ENCODE results near the gene BABAM1. TPM values are rescaled to one million over a fixed set of nuclear protein-coding genes. Genes with fewer than 3 reads are reported as not detected.

The BABAM1 gene
- total RNA-seq, 1 donor from 2014 or later, result 83.3 TPM

- H3K4me1 Mint-ChIP-seq (ENCODE audit: low read depth), result peaks cover 48% of the 10 kb centered on the region
- DNase-seq (ENCODE audit: low spot score), result no peak
Observed at GRCh38 chr19:17243830-17244617, 23.2 kb upstream of the BABAM1 start.

GRCh38 chr19:17244618-17245534 is 22.4 kb upstream of the BABAM1 start:
- Mint-ChIP-seq H3K4me3 (ENCODE audit: unreplicated experiment) (peak overlapping the region; percentile 90), H3K4me1 (ENCODE audit: low read depth) (peaks cover 53% of the 10 kb centered on the region), H3K9me3 (ENCODE audit: low read depth) (no peaks in the 10 kb centered on the region), H3K27ac (ENCODE audit: unreplicated experiment) (peak overlapping the region; percentile 63), H3K36me3 (ENCODE audit: low read depth) (no peaks in the 10 kb centered on the region), H3K27me3 (ENCODE audit: low read depth) (no peaks in the 10 kb centered on the region)
- TF ChIP-seq CTCF (IDR thresholded peaks at IDR 0.05), result no peak
- no peak for DNase-seq (ENCODE audit: low spot score)

More at GRCh38 chr19:17243830-17244617, 23.2 kb upstream of the BABAM1 start:
- H3K36me3 Mint-ChIP-seq (ENCODE audit: low read depth), result no peaks in the 10 kb centered on the region
- peak overlapping the region; percentile 63 for H3K27ac Mint-ChIP-seq (ENCODE audit: unreplicated experiment)
- TF ChIP-seq CTCF (IDR thresholded peaks at IDR 0.05), result no peak
- H3K27me3 Mint-ChIP-seq (ENCODE audit: low read depth), result no peaks in the 10 kb centered on the region
- no peaks in the 10 kb centered on the region for H3K9me3 Mint-ChIP-seq (ENCODE audit: low read depth)
- peak overlapping the region; percentile 90 for H3K4me3 Mint-ChIP-seq (ENCODE audit: unreplicated experiment)

GRCh38 chr19:17245535-17245984 is 21.7 kb upstream of the BABAM1 start, which contains the start of gene NR2F6:
Gene NR2F6 (minus strand): TSS chr19:17245919. CDS start chr19:17245220, 699 bp downstream.
- Mint-ChIP-seq H3K27ac (ENCODE audit: unreplicated experiment) (peak within 1 kb of the TSS; percentile 88), H3K4me3 (ENCODE audit: unreplicated experiment) (peak within 1 kb of the TSS; percentile 90), H3K27me3 (ENCODE audit: low read depth) (no peaks in the 10 kb centered on the region), H3K4me1 (ENCODE audit: low read depth) (peaks cover 53% of the 10 kb centered on the region), H3K9me3 (ENCODE audit: low read depth) (no peaks in the 10 kb centered on the region), H3K36me3 (ENCODE audit: low read depth) (no peaks in the 10 kb centered on the region)
- DNase-seq (ENCODE audit: low spot score), result no peak
- no peak for TF ChIP-seq CTCF (IDR thresholded peaks at IDR 0.05)

GRCh38 chr19:17246681-17247425 is 20.4 kb upstream of the BABAM1 start:
- Mint-ChIP-seq H3K4me3 (ENCODE audit: unreplicated experiment) (peak overlapping the region; percentile 81), H3K27me3 (ENCODE audit: low read depth) (no peaks in the 10 kb centered on the region), H3K9me3 (ENCODE audit: low read depth) (no peaks in the 10 kb centered on the region), H3K36me3 (ENCODE audit: low read depth) (no peaks in the 10 kb centered on the region), H3K27ac (ENCODE audit: unreplicated experiment) (no peak overlapping the region), H3K4me1 (ENCODE audit: low read depth) (peaks cover 43% of the 10 kb centered on the region)
- no peak for DNase-seq (ENCODE audit: low spot score)
- TF ChIP-seq CTCF (IDR thresholded peaks at IDR 0.05), result no peak

Data from chondrocyte (in vitro differentiated cells).